NOMO-1 treated with dmso at 0.1 percent for 144 hours (cell line): Measurements from ENCODE around the gene NBEA.

Experiments used
- DNase-seq: peaks from one replicate; lab custom pipeline; 2025; ENCODE audit not compliant: unreplicated experiment; lab: John Stamatoyannopoulos, UW

The NBEA gene

GRCh38 chr13:35162420-35162819, 220.3 kb downstream of the NBEA start:
- DNase-seq = no peak

GRCh38 chr13:35163674-35164073, 221.6 kb downstream of the NBEA start:
- no peak for DNase-seq

GRCh38 chr13:35164324-35164932, 222.4 kb downstream of the NBEA start:
- no peak for DNase-seq

GRCh38 chr13:35165205-35165604, 223.1 kb downstream of the NBEA start:
- no peak for DNase-seq

- DNase-seq = no peak
Observed at GRCh38 chr13:35179494-35179893, 237.4 kb downstream of the NBEA start.

GRCh38 chr13:35179920-35180663, 238.0 kb downstream of the NBEA start:
- DNase-seq = no peak

GRCh38 chr13:35190241-35190640, 248.2 kb downstream of the NBEA start:
- DNase-seq = no peak

GRCh38 chr13:35191883-35192282, 249.8 kb downstream of the NBEA start:
- no peak for DNase-seq

- no peak for DNase-seq
Observed at GRCh38 chr13:35198613-35199200, 256.6 kb downstream of the NBEA start.

- DNase-seq = no peak
Observed at GRCh38 chr13:35208587-35208986, 266.5 kb downstream of the NBEA start.

- no peak for DNase-seq
Observed at GRCh38 chr13:35210261-35210660, 268.2 kb downstream of the NBEA start.

GRCh38 chr13:35211949-35212348, 269.9 kb downstream of the NBEA start:
- no peak for DNase-seq

GRCh38 chr13:35213911-35214310, 271.8 kb downstream of the NBEA start:
- no peak for DNase-seq

GRCh38 chr13:35216131-35216530, 274.1 kb downstream of the NBEA start:
- no peak for DNase-seq

- DNase-seq = no peak
Observed at GRCh38 chr13:35219021-35219420, 277.0 kb downstream of the NBEA start.

GRCh38 chr13:35225159-35225558, 283.1 kb downstream of the NBEA start:
- no peak for DNase-seq

GRCh38 chr13:35225582-35225981, 283.5 kb downstream of the NBEA start:
- DNase-seq = no peak

- no peak for DNase-seq
Observed at GRCh38 chr13:35228536-35228935, 286.5 kb downstream of the NBEA start.

GRCh38 chr13:35231426-35231825, 289.4 kb downstream of the NBEA start:
- DNase-seq = no peak

GRCh38 chr13:35238274-35238673, 296.2 kb downstream of the NBEA start:
- DNase-seq = no peak

- DNase-seq = no peak
Observed at GRCh38 chr13:35252536-35253205, 310.6 kb downstream of the NBEA start.

- no peak for DNase-seq
Observed at GRCh38 chr13:35255241-35255640, 313.2 kb downstream of the NBEA start.
